Measurements from ENCODE around the gene JMJD7. TPM values are rescaled to one million over a fixed set of nuclear protein-coding genes. Genes with fewer than 3 reads are reported as not detected.

The JMJD7 gene
- total and polyA plus RNA-seq, 9 of the 15 experiments (the other 6 are each of a cell fraction or from before 2014, with no cell fraction given): 1.2 to 13.9 (median 6.1) TPM

DNA sequence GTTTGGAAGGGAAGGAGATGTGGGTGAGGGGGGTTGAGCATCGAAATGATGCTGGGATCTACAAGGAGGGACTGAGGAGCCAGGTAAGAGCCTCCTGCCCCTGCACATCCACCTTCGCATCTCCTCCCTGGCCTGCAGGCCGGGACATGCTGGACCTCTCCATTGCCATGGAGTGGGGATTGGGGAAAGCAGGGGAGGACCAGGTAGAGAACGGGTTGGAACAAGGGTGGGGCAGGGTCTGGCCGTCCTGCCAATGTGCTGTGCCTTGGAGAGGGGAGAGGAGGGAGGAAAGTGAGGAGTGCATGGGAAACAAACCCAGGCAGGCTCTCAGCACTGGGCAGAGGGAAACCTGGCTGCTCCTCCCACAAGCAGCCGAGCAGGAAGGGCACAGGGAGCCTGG is 21.3 kb downstream of the JMJD7 start:
- Histone ChIP-seq H3K27ac (ENCODE audit: extremely low read depth, low read depth, low read length) (no peak overlapping the region), H3K4me1 (replicated peaks in 1 of 2; ENCODE audit: control insufficient read depth in 2 of 2, insufficient read depth in 2 of 2, low read length in 2 of 2) (peaks cover 0 to 22% of the 10 kb centered on the region in 2 experiments; a peak in 1 of 5 replicates), H3K9me3 (replicated peaks; ENCODE audit: control insufficient read depth, insufficient read depth, low read depth, low read length) (no peaks in the 10 kb centered on the region), H3K79me2 (ENCODE audit: control insufficient read depth, insufficient read depth, low read length) (no peaks in the 10 kb centered on the region), H2AFZ (ENCODE audit: low read depth, low read length) (no peak overlapping the region), H3K27me3 (ENCODE audit: control insufficient read depth in 2 of 2, insufficient read depth in 2 of 2, low read length in 2 of 2) (peaks cover 20 to 39% of the 10 kb centered on the region in 2 experiments; a peak in 4 of 5 replicates), H3K4me2 (ENCODE audit: insufficient read depth, low read length) (no peak overlapping the region), H4K20me1 (replicated peaks; ENCODE audit: control insufficient read depth, insufficient read depth, low read length) (peaks cover 9% of the 10 kb centered on the region), H3K9ac (ENCODE audit: insufficient read depth in 1 of 2, low read depth in 2 of 2, low read length in 2 of 2) (no peak overlapping the region), H3K36me3 (ENCODE audit: control insufficient read depth, insufficient read depth, low read length) (peaks cover 5% of the 10 kb centered on the region; the same call in 1 of the 3 replicates), H3K4me3 (no peak overlapping the region), H3K9me1 (ENCODE audit: control insufficient read depth, insufficient read depth, low read length) (no peaks in the 10 kb centered on the region)
- in situ Hi-C loops (cut with MboI): no loop called here
- POLR2A ChIA-PET: no interaction called here
- CTCF ChIA-PET (ENCODE audit: low intra/inter-chr PET ratio): no interaction called here
- TF ChIP-seq RBM34 (IDR thresholded peaks at IDR 0.05; ENCODE audit: borderline replicate concordance, insufficient read depth, low read length): no peak
- TF ChIP-seq, protein P1, sequence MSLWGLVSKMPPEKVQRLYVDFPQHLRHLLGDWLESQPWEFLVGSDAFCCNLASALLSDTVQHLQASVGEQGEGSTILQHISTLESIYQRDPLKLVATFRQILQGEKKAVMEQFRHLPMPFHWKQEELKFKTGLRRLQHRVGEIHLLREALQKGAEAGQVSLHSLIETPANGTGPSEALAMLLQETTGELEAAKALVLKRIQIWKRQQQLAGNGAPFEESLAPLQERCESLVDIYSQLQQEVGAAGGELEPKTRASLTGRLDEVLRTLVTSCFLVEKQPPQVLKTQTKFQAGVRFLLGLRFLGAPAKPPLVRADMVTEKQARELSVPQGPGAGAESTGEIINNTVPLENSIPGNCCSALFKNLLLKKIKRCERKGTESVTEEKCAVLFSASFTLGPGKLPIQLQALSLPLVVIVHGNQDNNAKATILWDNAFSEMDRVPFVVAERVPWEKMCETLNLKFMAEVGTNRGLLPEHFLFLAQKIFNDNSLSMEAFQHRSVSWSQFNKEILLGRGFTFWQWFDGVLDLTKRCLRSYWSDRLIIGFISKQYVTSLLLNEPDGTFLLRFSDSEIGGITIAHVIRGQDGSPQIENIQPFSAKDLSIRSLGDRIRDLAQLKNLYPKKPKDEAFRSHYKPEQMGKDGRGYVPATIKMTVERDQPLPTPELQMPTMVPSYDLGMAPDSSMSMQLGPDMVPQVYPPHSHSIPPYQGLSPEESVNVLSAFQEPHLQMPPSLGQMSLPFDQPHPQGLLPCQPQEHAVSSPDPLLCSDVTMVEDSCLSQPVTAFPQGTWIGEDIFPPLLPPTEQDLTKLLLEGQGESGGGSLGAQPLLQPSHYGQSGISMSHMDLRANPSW (CRISPR knock-in tag; IDR thresholded peaks at IDR 0.05): no peak
- peak; percentile 29 for TF ChIP-seq POLR2B (IDR thresholded peaks at IDR 0.05; ENCODE audit: low read depth, partially characterized antibody)
- WGBS (ENCODE audit: insufficient coverage, low coverage, missing lambda C conversion rate): 22% methylated on average over 6 of the region's 6 CpGs
- no TSS peak for BruUV-seq (replicated peaks)
- intact Hi-C loops (cut with micrococcal nuclease): no loop called here
- no peak for DNase-seq (ENCODE audit: extremely low read depth in 1 of 4, low spot score in 3 of 4)
- ATAC-seq: no peak
- FAIRE-seq: no peak
